K562 (cell line): ENCODE data around the gene PLPP4. TPM values are rescaled to one million over a fixed set of nuclear protein-coding genes. Genes with fewer than 3 reads are reported as not detected.
A peak's percentile ranks its signal among the peaks of the same experiment; 100 is the strongest.

Experiments
- ATAC-seq: fragments of 200-7000 bp; cut with Tn5 transposase; 3 replicates; pipeline ENCODE4 v1.9.1; 2020; ENCODE audit warnings: moderate library complexity
- BruUV-seq: library from RNA; stranded (reverse); fragments of 400-500 nt; replicated peaks from 2 replicates; lab custom pipeline; 2021; lab: Mats Ljungman, UMichigan
- CTCF ChIA-PET: fragments of 300-600 bp; formaldehyde crosslinking; extraction: SDS; loops from one replicate; lab custom pipeline; 2021; ENCODE audit warnings: low intra/inter-chr PET ratio; lab: Yijun Ruan, JAX
- POLR2A ChIA-PET: fragments of 300-600, 350-650 bp; sonication (Branson Sonifier 250); formaldehyde crosslinking; extraction: SDS; loops from one replicate; lab custom pipeline; 2021; ENCODE audit warnings: antibody characterized with exemption, inconsistent platforms; lab: Yijun Ruan, JAX
- DNase-seq, 4 experiments: peaks; one replicate each; pipeline versions ENCODE4 v3.0.0 to v3.0.0-alpha.2; 2011 to 2018; ENCODE audit warnings: low spot score in 3 of 4, mixed read lengths in 3 of 4; ENCODE audit errors: extremely low read depth in 1 of 4
- FAIRE-seq: peaks from 2 replicates; lab custom pipeline; 2011; peaks lifted over from hg19 to GRCh38; lab: Jason Lieb, UNC
- H2AFZ ChIP-seq: 2 replicates; pipeline ENCODE4 v1.6.0; 2011; ENCODE audit warnings: low read depth, low read length, control low read depth, inconsistent platforms
- H3K27ac ChIP-seq: fragments of 200-600 bp; 3 replicates; pipeline ENCODE4 v1.8.0; 2011; ENCODE audit warnings: low read depth, mild to moderate bottlenecking, control low read depth, inconsistent platforms, low read length, moderate library complexity, mixed read lengths; ENCODE audit errors: extremely low read depth
- H3K27me3 ChIP-seq, 2 experiments: fragments of 300-600 bp in 1 of 2; 2 replicates in 1 of 2; 3 replicates in 1 of 2; pipeline versions ENCODE4 v1.6.0 to v1.8.0; 2011; ENCODE audit warnings: inconsistent platforms in 2 of 2, low read length in 2 of 2, mild to moderate bottlenecking in 1 of 2, mixed read lengths in 1 of 2, moderate library complexity in 1 of 2; ENCODE audit not compliant: control insufficient read depth in 2 of 2, insufficient read depth in 2 of 2
- H3K36me3 ChIP-seq: fragments of 300-600 bp; 3 replicates; pipeline ENCODE4 v1.8.0; 2011; ENCODE audit warnings: mild to moderate bottlenecking, low read length, inconsistent platforms; ENCODE audit not compliant: control insufficient read depth, insufficient read depth
- H3K4me1 ChIP-seq, 2 experiments: fragments of 200-600 bp in 1 of 2; replicated peaks in 1 of 2; 2 replicates in 1 of 2; 3 replicates in 1 of 2; pipeline versions ENCODE4 v1.5.1 to v1.8.0; 2011; ENCODE audit warnings: inconsistent platforms in 2 of 2, low read length in 2 of 2, mild to moderate bottlenecking in 1 of 2, mixed read lengths in 1 of 2, moderate library complexity in 1 of 2; ENCODE audit not compliant: control insufficient read depth in 2 of 2, insufficient read depth in 2 of 2
- H3K4me2 ChIP-seq: 2 replicates; pipeline ENCODE4 v1.6.1; 2011; ENCODE audit warnings: low read length, control low read depth, inconsistent platforms, mixed read lengths; ENCODE audit not compliant: insufficient read depth
- H3K4me3 ChIP-seq: fragments of 200-600 bp; sonication (generic), shearing (Covaris generic); 2 replicates; pipeline ENCODE4 v1.5.1; 2016; ENCODE audit warnings: control low read depth, inconsistent platforms
- H3K79me2 ChIP-seq: fragments of 200-600 bp; 3 replicates; pipeline ENCODE4 v1.8.0; 2011; ENCODE audit warnings: low read length, inconsistent platforms; ENCODE audit not compliant: control insufficient read depth, insufficient read depth
- H3K9ac ChIP-seq, 2 experiments: 2 replicates each; pipeline versions ENCODE4 v1.6.0 to v1.6.1; 2011; ENCODE audit warnings: low read depth in 2 of 2, low read length in 2 of 2, control low read depth in 1 of 2, inconsistent platforms in 1 of 2, mild to moderate bottlenecking in 1 of 2, mixed read lengths in 1 of 2; ENCODE audit not compliant: insufficient read depth in 1 of 2
- H3K9me1 ChIP-seq: one replicate; pipeline ENCODE4 v1.6.0; 2011; ENCODE audit warnings: inconsistent platforms, mild to moderate bottlenecking, low read length, moderate library complexity; ENCODE audit not compliant: control insufficient read depth, insufficient read depth
- H3K9me3 ChIP-seq: replicated peaks from 2 replicates; pipeline ENCODE4 v1.5.1; 2011; ENCODE audit warnings: low read depth, low read length, inconsistent platforms; ENCODE audit not compliant: control insufficient read depth, insufficient read depth
- H4K20me1 ChIP-seq: replicated peaks from 2 replicates; pipeline ENCODE4 v1.6.1; 2011; ENCODE audit warnings: low read length, inconsistent platforms, mixed read lengths; ENCODE audit not compliant: control insufficient read depth, insufficient read depth
- CTCF ChIP-seq, 3 experiments: IDR thresholded peaks in 2 of 3; conservative IDR thresholded peaks in 1 of 3; 2 replicates each; pipeline ENCODE4 v1.5.1; 2011 to 2012; ENCODE audit warnings: low read length in 3 of 3, mild to moderate bottlenecking in 3 of 3, control low read depth in 2 of 3, improper control_type of control experiment in 1 of 3, inconsistent platforms in 1 of 3, low read depth in 1 of 3, mixed read lengths in 1 of 3, moderate library complexity in 1 of 3; ENCODE audit not compliant: insufficient read depth in 2 of 3
- EP300 ChIP-seq: IDR thresholded peaks from 2 replicates; pipeline ENCODE4 v1.6.1; 2012; ENCODE audit warnings: low read length, improper control_type of control experiment
- GTF2B ChIP-seq: IDR thresholded peaks from 2 replicates; pipeline ENCODE4 v1.6.1; 2011; ENCODE audit not compliant: insufficient read length; ENCODE audit errors: extremely low read depth
- GTF3C2 ChIP-seq: IDR thresholded peaks from 3 replicates; pipeline ENCODE4 v1.6.1; 2011; ENCODE audit warnings: borderline replicate concordance, mild to moderate bottlenecking, moderate library complexity; ENCODE audit not compliant: insufficient read length; ENCODE audit errors: extremely low read depth
- MIER1 ChIP-seq: fragments of 450-650 bp; IDR thresholded peaks from 2 replicates; pipeline ENCODE4 v1.6.1; 2016; ENCODE audit warnings: antibody characterized with exemption, mild to moderate bottlenecking, low read depth
- NFXL1 ChIP-seq: fragments of 450-650 bp; formaldehyde crosslinking; IDR thresholded peaks from 2 replicates; pipeline ENCODE4 v1.4.0; 2021; ENCODE audit warnings: mild to moderate bottlenecking
- ZBTB7A ChIP-seq: IDR thresholded peaks from 2 replicates; pipeline ENCODE4 v1.6.1; 2011; ENCODE audit warnings: low read depth, mild to moderate bottlenecking, low read length, moderate library complexity, borderline replicate concordance; ENCODE audit not compliant: control insufficient read depth
- WGBS: fragments of 100-300 bp; shearing (Covaris generic); methylation state at CpG from one replicate; pipeline ENCODE4 v1.1.6; 2016; ENCODE audit warnings: low coverage, mixed read lengths; ENCODE audit not compliant: insufficient coverage; ENCODE audit errors: missing lambda C conversion rate; 5-methylcytosine and 5-hydroxymethylcytosine counted together
- in situ Hi-C: fragments of 300-500 bp; cut with MboI; formaldehyde crosslinking; loops from 4 replicates; pipeline ENCODE4 v1.15.0; 2018; ENCODE audit warnings: inconsistent platforms, mixed read lengths
- intact Hi-C: fragments of 100-400 bp; cut with micrococcal nuclease; formaldehyde crosslinking; loops from 2 replicates; pipeline ENCODE4 v1.14.2; 2022
- polyA plus RNA-seq, 8 experiments: library from polyadenylated mRNA; depleted of rRNA in 4 of 8; stranded (reverse) in 5 of 8; unstranded in 3 of 8; fragments of >200 nt; fragmentation: Nextera tagmentation in 2 of 8; fragmentation: Illumina TruSeq in 1 of 8; extraction: Ambion mirVana in 2 of 8; extraction: Trizol in 1 of 8; gene quantifications; 2 replicates each; pipeline versions ENCODE4 v1.2.1 to v1.2.3, GENCODE V29; 2011 to 2014; ENCODE audit warnings: inconsistent platforms in 1 of 8, missing spikeins in 1 of 8
- total RNA-seq, 7 experiments: library from RNA; depleted of rRNA in 6 of 7; stranded (reverse); fragments of >200 nt in 6 of 7; fragmentation: Illumina TruSeq in 2 of 7; extraction: Trizol in 2 of 7; gene quantifications; 2 replicates each; pipeline versions ENCODE4 v1.2.1 to v1.2.3, GENCODE V29; 2011 to 2021; ENCODE audit warnings: low replicate concordance in 1 of 7

PLPP4 gene
- total and polyA plus RNA-seq, 9 of the 15 experiments (the other 6 are each of a cell fraction or from before 2014, with no cell fraction given): 0.08 TPM; not detected in 8

GRCh38 chr10:120634659-120635058 is 177.6 kb downstream of the PLPP4 start:
- BruUV-seq: no TSS peak
- TF ChIP-seq GTF2B (no peak), MIER1 (no peak), NFXL1 (CRISPR knock-in tag) (no peak), ZBTB7A (no peak), EP300 (no peak), GTF3C2 (no peak), CTCF (IDR thresholded peaks at IDR 0.05 in 2 of 3, conservative IDR thresholded peaks at IDR 0.05 in 1 of 3; ENCODE audit: insufficient read depth in 2 of 3, low read depth in 1 of 3, low read length in 3 of 3) (peak; percentile 29 to 54 (median 41); a peak in 4 of 6 replicates)
- in situ Hi-C loops (no loop called here), intact Hi-C loops (no loop called here)
- DNase-seq (peak; percentile 7 to 20 (median 12)), FAIRE-seq (no peak), ATAC-seq (peak; percentile 64; the same call in 2 of the 3 replicates)
- no peaks in the 10 kb centered on the region for H3K9me3 ChIP-seq
- no peak overlapping the region for H3K4me3 ChIP-seq
- POLR2A ChIA-PET: interaction anchor here (1.5 kb wide), 1 partner anchor 12 kb away, joined by 6 read pairs; no protein-coding TSS in a partner anchor
- H4K20me1 ChIP-seq: no peaks in the 10 kb centered on the region
- H3K4me1 ChIP-seq: no peaks in the 10 kb centered on the region; a peak in 1 of 5 replicates
- H3K36me3 ChIP-seq: no peaks in the 10 kb centered on the region
- CTCF ChIA-PET: no interaction called here
- H3K79me2 ChIP-seq: no peaks in the 10 kb centered on the region
- H3K9ac ChIP-seq: no peak overlapping the region
- no peak overlapping the region for H2AFZ ChIP-seq
- H3K9me1 ChIP-seq: no peaks in the 10 kb centered on the region
- H3K27ac ChIP-seq: no peak overlapping the region
- H3K4me2 ChIP-seq: no peak overlapping the region
- under 1% methylated on average over 12 of the region's 12 CpGs for WGBS
- no peaks in the 10 kb centered on the region for H3K27me3 ChIP-seq
